Esophagus muscularis mucosa (tissue), 4 donors: ENCODE results near the gene SNCB. TPM values are rescaled to one million over a fixed set of nuclear protein-coding genes. Genes with fewer than 3 reads are reported as not detected.

Experiments used
- DNase-seq: peaks from one replicate; pipeline ENCODE4 v3.0.0-alpha.2; 2017; ENCODE audit errors: extremely low spot score
- H3K27ac ChIP-seq, 4 donors: fragments of 200-600 bp; sonication (generic); replicated peaks in 1 of 4; 1 replicate in 3 of 4; 2 replicates in 1 of 4; pipeline ENCODE4 v1.5.1; 2016 to 2019; ENCODE audit warnings: mild to moderate bottlenecking in 1 of 4
- H3K27me3 ChIP-seq, 4 donors: fragments of 200-600 bp; sonication (generic); one replicate each; pipeline versions ENCODE4 v1.5.1 to v1.6.0; 2016 to 2019
- H3K36me3 ChIP-seq, 4 donors: fragments of 200-600 bp; sonication (generic); one replicate each; pipeline ENCODE4 v1.5.1; 2016 to 2019
- H3K4me1 ChIP-seq, 4 donors: fragments of 200-600 bp; sonication (generic); one replicate each; pipeline ENCODE4 v1.5.1; 2016 to 2019
- H3K4me3 ChIP-seq, 4 donors: fragments of 200-600 bp; sonication (generic); 1 replicate in 2 of 4; 2 replicates in 2 of 4; pipeline ENCODE4 v1.5.1; 2016 to 2019; ENCODE audit warnings: mild to moderate bottlenecking in 4 of 4, moderate library complexity in 1 of 4
- H3K9me3 ChIP-seq, 4 donors: fragments of 200-600 bp; sonication (generic); 1 replicate in 3 of 4; 2 replicates in 1 of 4; pipeline ENCODE4 v1.5.1; 2016 to 2019
- CTCF ChIP-seq, 3 experiments: fragments of 200-600 bp in 2 of 3; fragments of 450-650 bp in 1 of 3; sonication (generic) in 2 of 3; IDR thresholded peaks; one replicate each; pipeline ENCODE4 v1.5.1; 2017 to 2019; ENCODE audit warnings: antibody characterized with exemption in 3 of 3, mild to moderate bottlenecking in 2 of 3, moderate library complexity in 1 of 3
- EP300 ChIP-seq: sonication (generic); formaldehyde crosslinking; IDR thresholded peaks from one replicate; pipeline ENCODE4 v1.6.1; 2017; ENCODE audit warnings: antibody characterized with exemption
- POLR2A ChIP-seq: fragments of 450-650 bp; IDR thresholded peaks from one replicate; pipeline ENCODE4 v1.6.1; 2017; ENCODE audit warnings: antibody characterized with exemption, moderate library complexity, mild to moderate bottlenecking, low read depth
- POLR2AphosphoS5 ChIP-seq, 2 donors: sonication (generic); formaldehyde crosslinking; IDR thresholded peaks; one replicate each; pipeline ENCODE4 v1.6.1; 2017; ENCODE audit warnings: antibody characterized with exemption in 2 of 2
- WGBS: methylation state at CpG from one replicate; pipeline ENCODE4 v1.1.5; 2018; 5-methylcytosine and 5-hydroxymethylcytosine counted together
- intact Hi-C: fragments of 100-400 bp; cut with DNase I; formaldehyde crosslinking; loops from one replicate; pipeline ENCODE4 v1.15.1; 2023
- total RNA-seq, 4 donors: library from RNA; depleted of rRNA; stranded (reverse); fragments of >200 nt; gene quantifications; one replicate each; pipeline versions ENCODE4 v1.1.0 to v1.2.1, GENCODE V29; 2016

The SNCB gene
- total RNA-seq, 4 donors from 2014 or later = not detected

GRCh38 chr5:176589039-176589769 lies 41.1 kb downstream of the SNCB start:
- no peak for DNase-seq
- no peak for TF ChIP-seq CTCF (IDR thresholded peaks at IDR 0.05)
- no peak for TF ChIP-seq POLR2AphosphoS5 (IDR thresholded peaks at IDR 0.05)
- TF ChIP-seq EP300 = no peak
- TF ChIP-seq POLR2A = no peak
- Histone ChIP-seq H3K9me3 (peaks cover 0 to 24% (median 16%) of the 10 kb centered on the region in 4 donors), H3K4me3 (no peak overlapping the region), H3K4me1 (no peaks in the 10 kb centered on the region), H3K36me3 (no peaks in the 10 kb centered on the region), H3K27ac (no peak overlapping the region), H3K27me3 (peaks cover 0 to 18% (median 0%) of the 10 kb centered on the region in 4 donors)
- WGBS = 92% methylated on average over 26 of the region's 31 CpGs
- intact Hi-C loops = no loop called here

GRCh38 chr5:176588297-176588696 lies 42.0 kb downstream of the SNCB start:
- no peaks in the 10 kb centered on the region for H3K4me1 ChIP-seq
- TF ChIP-seq POLR2AphosphoS5 (IDR thresholded peaks at IDR 0.05) = no peak
- no peak for TF ChIP-seq EP300
- TF ChIP-seq POLR2A = no peak
- TF ChIP-seq CTCF (IDR thresholded peaks at IDR 0.05) = no peak
- H3K4me3 ChIP-seq = no peak overlapping the region
- no peak overlapping the region for H3K27ac ChIP-seq
- H3K9me3 ChIP-seq = peaks cover 0 to 26% (median 16%) of the 10 kb centered on the region in 4 donors
- H3K36me3 ChIP-seq = no peaks in the 10 kb centered on the region
- intact Hi-C loops = no loop called here
- no peak for DNase-seq
- peaks cover 0 to 9% (median 0%) of the 10 kb centered on the region in 4 donors for H3K27me3 ChIP-seq

GRCh38 chr5:176587398-176587797 lies 42.9 kb downstream of the SNCB start:
- Histone ChIP-seq H3K9me3 (peaks cover 0 to 26% (median 16%) of the 10 kb centered on the region in 4 donors), H3K4me3 (no peak overlapping the region), H3K27me3 (no peaks in the 10 kb centered on the region), H3K36me3 (no peaks in the 10 kb centered on the region), H3K4me1 (no peaks in the 10 kb centered on the region), H3K27ac (no peak overlapping the region)
- intact Hi-C loops = no loop called here
- no peak for DNase-seq
- 89% methylated on average over 7 of the region's 7 CpGs for WGBS
- TF ChIP-seq POLR2A (no peak), EP300 (no peak), CTCF (IDR thresholded peaks at IDR 0.05) (no peak), POLR2AphosphoS5 (IDR thresholded peaks at IDR 0.05) (no peak)

GRCh38 chr5:176583076-176583475 lies 47.3 kb downstream of the SNCB start:
- H3K9me3 ChIP-seq = peaks cover 0 to 26% (median 16%) of the 10 kb centered on the region in 4 donors
- H3K4me3 ChIP-seq = no peak overlapping the region
- TF ChIP-seq POLR2AphosphoS5 (IDR thresholded peaks at IDR 0.05) = no peak
- no peak for TF ChIP-seq CTCF (IDR thresholded peaks at IDR 0.05)
- no peak for TF ChIP-seq POLR2A
- no peak for TF ChIP-seq EP300
- H3K27me3 ChIP-seq = no peaks in the 10 kb centered on the region
- intact Hi-C loops = no loop called here
- H3K27ac ChIP-seq = no peak overlapping the region
- DNase-seq = no peak
- WGBS = 77% methylated on average over 3 of the region's 4 CpGs
- no peaks in the 10 kb centered on the region for H3K4me1 ChIP-seq
- no peaks in the 10 kb centered on the region for H3K36me3 ChIP-seq
